Measurements from ENCODE around the gene BET1L.

BET1L gene

GRCh38 chr11:214083-214482 lies 6.9 kb upstream of the BET1L start:
- no peak for TF ChIP-seq ZFP30 (CRISPR knock-in tag; IDR thresholded peaks at IDR 0.05)
- TF ChIP-seq BACH2 (CRISPR knock-in tag; IDR thresholded peaks at IDR 0.05; ENCODE audit: borderline replicate concordance), result no peak
- TF ChIP-seq ARNTL (CRISPR knock-in tag; IDR thresholded peaks at IDR 0.05; ENCODE audit: borderline replicate concordance, low read depth), result no peak
- no peak for TF ChIP-seq GLIS3 (CRISPR knock-in tag; IDR thresholded peaks at IDR 0.05)
- TF ChIP-seq TSHZ2 (CRISPR knock-in tag; IDR thresholded peaks at IDR 0.05), result no peak
- no peak for TF ChIP-seq ZNF8 (CRISPR knock-in tag; IDR thresholded peaks at IDR 0.05)
- no peak for ATAC-seq

- ATAC-seq, result no peak
- TF ChIP-seq CSDC2 (CRISPR knock-in tag; IDR thresholded peaks at IDR 0.05) (no peak), TOX (CRISPR knock-in tag; IDR thresholded peaks at IDR 0.05; ENCODE audit: borderline replicate concordance) (no peak), ESRRG (CRISPR knock-in tag; IDR thresholded peaks at IDR 0.05) (no peak), TSHZ2 (CRISPR knock-in tag; IDR thresholded peaks at IDR 0.05) (no peak), ZNF565 (CRISPR knock-in tag; conservative IDR thresholded peaks at IDR 0.05; ENCODE audit: low read depth) (no peak), RARB (CRISPR knock-in tag; IDR thresholded peaks at IDR 0.05) (no peak), PPARA (CRISPR knock-in tag; IDR thresholded peaks at IDR 0.05; ENCODE audit: borderline replicate concordance) (no peak)
- TF ChIP-seq, protein P1, sequence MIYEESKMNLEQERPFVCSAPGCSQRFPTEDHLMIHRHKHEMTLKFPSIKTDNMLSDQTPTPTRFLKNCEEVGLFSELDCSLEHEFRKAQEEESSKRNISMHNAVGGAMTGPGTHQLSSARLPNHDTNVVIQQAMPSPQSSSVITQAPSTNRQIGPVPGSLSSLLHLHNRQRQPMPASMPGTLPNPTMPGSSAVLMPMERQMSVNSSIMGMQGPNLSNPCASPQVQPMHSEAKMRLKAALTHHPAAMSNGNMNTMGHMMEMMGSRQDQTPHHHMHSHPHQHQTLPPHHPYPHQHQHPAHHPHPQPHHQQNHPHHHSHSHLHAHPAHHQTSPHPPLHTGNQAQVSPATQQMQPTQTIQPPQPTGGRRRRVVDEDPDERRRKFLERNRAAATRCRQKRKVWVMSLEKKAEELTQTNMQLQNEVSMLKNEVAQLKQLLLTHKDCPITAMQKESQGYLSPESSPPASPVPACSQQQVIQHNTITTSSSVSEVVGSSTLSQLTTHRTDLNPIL (CRISPR knock-in tag; IDR thresholded peaks at IDR 0.05; ENCODE audit: low read depth), result no peak
These were observed 5.9 kb upstream of the BET1L start for GRCh38 chr11:213111-213510.

DNA sequence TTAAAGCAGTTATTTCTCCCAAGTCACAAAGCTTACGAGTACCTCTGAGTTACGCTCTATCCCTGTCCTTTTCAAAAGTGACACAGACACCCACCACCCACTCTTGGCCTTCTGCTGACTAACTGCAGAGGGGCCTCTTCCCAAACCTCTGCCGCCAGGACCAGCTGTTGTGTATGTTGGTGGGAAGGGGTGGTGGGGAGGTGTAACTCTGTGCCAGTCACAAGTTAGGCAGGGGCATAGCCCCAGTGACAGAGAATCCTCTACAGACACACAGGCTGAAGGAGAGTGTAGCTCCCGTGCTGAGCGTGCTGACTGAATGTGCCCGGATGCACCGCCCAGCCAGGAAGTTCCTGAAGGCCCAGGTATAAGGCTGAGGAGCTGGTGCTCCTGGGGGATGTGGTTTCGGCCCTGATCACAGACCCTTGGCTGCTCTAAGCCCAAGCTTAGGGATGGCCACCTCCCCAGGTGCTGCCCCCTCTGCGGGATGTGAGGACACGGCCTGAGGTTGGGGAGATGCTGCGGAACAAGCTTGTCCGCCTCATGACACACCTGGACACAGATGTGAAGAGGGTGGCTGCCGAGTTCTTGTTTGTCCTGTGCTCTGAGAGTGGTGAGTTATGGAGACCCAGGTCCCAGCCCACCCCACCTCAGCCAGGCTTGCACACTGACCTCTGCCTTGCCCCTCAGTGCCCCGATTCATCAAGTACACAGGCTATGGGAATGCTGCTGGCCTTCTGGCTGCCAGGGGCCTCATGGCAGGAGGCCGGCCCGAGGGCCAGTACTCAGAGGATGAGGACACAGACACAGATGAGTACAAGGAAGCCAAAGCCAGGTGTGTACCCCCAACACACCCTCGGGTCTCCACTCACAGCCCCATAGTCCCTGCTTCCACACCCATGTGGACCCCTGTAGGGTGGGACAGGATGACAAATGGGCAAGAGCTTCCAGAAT lies 5.2 kb upstream of the BET1L start:
- no peak for ATAC-seq
- no peak for TF ChIP-seq ZNF70 (CRISPR knock-in tag; IDR thresholded peaks at IDR 0.05)
- TF ChIP-seq ARNTL (CRISPR knock-in tag; IDR thresholded peaks at IDR 0.05; ENCODE audit: borderline replicate concordance, low read depth), result no peak
- no peak for TF ChIP-seq RARB (CRISPR knock-in tag; IDR thresholded peaks at IDR 0.05)
- no peak for TF ChIP-seq TOX (CRISPR knock-in tag; IDR thresholded peaks at IDR 0.05; ENCODE audit: borderline replicate concordance)
- TF ChIP-seq, protein P2, sequence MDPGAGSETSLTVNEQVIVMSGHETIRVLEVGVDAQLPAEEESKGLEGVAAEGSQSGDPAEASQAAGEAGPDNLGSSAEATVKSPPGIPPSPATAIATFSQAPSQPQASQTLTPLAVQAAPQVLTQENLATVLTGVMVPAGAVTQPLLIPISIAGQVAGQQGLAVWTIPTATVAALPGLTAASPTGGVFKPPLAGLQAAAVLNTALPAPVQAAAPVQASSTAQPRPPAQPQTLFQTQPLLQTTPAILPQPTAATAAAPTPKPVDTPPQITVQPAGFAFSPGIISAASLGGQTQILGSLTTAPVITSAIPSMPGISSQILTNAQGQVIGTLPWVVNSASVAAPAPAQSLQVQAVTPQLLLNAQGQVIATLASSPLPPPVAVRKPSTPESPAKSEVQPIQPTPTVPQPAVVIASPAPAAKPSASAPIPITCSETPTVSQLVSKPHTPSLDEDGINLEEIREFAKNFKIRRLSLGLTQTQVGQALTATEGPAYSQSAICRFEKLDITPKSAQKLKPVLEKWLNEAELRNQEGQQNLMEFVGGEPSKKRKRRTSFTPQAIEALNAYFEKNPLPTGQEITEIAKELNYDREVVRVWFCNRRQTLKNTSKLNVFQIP (CRISPR knock-in tag; IDR thresholded peaks at IDR 0.05; ENCODE audit: borderline replicate concordance, low read depth), result no peak
- no peak for TF ChIP-seq ZNF8 (CRISPR knock-in tag; IDR thresholded peaks at IDR 0.05)
- TF ChIP-seq TSHZ2 (CRISPR knock-in tag; IDR thresholded peaks at IDR 0.05), result no peak
- TF ChIP-seq, protein P1 (CRISPR knock-in tag; IDR thresholded peaks at IDR 0.05; ENCODE audit: low read depth), result no peak
- TF ChIP-seq PPARA (CRISPR knock-in tag; IDR thresholded peaks at IDR 0.05; ENCODE audit: borderline replicate concordance), result no peak
- TF ChIP-seq CSDC2 (CRISPR knock-in tag; IDR thresholded peaks at IDR 0.05), result no peak
- TF ChIP-seq PATZ1 (CRISPR knock-in tag; IDR thresholded peaks at IDR 0.05; ENCODE audit: borderline replicate concordance), result no peak
- no peak for TF ChIP-seq BACH2 (CRISPR knock-in tag; IDR thresholded peaks at IDR 0.05; ENCODE audit: borderline replicate concordance)
- no peak for TF ChIP-seq ZC3H10 (CRISPR knock-in tag; IDR thresholded peaks at IDR 0.05)
- no peak for TF ChIP-seq ZFP30 (CRISPR knock-in tag; IDR thresholded peaks at IDR 0.05)
- TF ChIP-seq SNAI2 (CRISPR knock-in tag; IDR thresholded peaks at IDR 0.05), result no peak
- TF ChIP-seq ZFP3 (CRISPR knock-in tag; IDR thresholded peaks at IDR 0.05), result no peak
- no peak for TF ChIP-seq TCF4 (CRISPR knock-in tag; IDR thresholded peaks at IDR 0.05; ENCODE audit: borderline replicate concordance)
- TF ChIP-seq GLIS3 (CRISPR knock-in tag; IDR thresholded peaks at IDR 0.05), result no peak
- no peak for TF ChIP-seq ESRRG (CRISPR knock-in tag; IDR thresholded peaks at IDR 0.05)

Data from SK-N-SH treated with all-trans-retinoic acid at 6 μM for 48 hours (cell line).